PFSK-1 (cell line): ENCODE data around the gene DMRT2.

Experiments
- FOXP2 ChIP-seq: optimal IDR thresholded peaks from 2 replicates; pipeline ENCODE3; 2011; ENCODE audit warnings: borderline replicate concordance, control low read depth, inconsistent platforms; ENCODE audit not compliant: insufficient read depth; ENCODE audit errors: extremely low read length, extremely low read depth
- POLR2AphosphoS5 ChIP-seq: IDR thresholded peaks from 2 replicates; pipeline ENCODE4 v1.6.1; 2012; ENCODE audit warnings: low read depth, mild to moderate bottlenecking, control low read depth, low read length, moderate library complexity
- REST ChIP-seq, 2 experiments: IDR thresholded peaks; 2 replicates each; pipeline versions ENCODE4 v1.6.1 to v1.8.0; 2011 to 2012; ENCODE audit warnings: low read depth in 2 of 2, low read length in 2 of 2, control low read depth in 1 of 2, inconsistent platforms in 1 of 2, mild to moderate bottlenecking in 1 of 2, moderate library complexity in 1 of 2; ENCODE audit not compliant: insufficient read depth in 1 of 2
- SIN3A ChIP-seq: IDR thresholded peaks from 2 replicates; pipeline ENCODE4 v1.6.1; 2012; ENCODE audit warnings: mild to moderate bottlenecking, low read length, moderate library complexity, borderline replicate concordance; ENCODE audit not compliant: insufficient read depth
- TAF1 ChIP-seq: IDR thresholded peaks from 2 replicates; pipeline ENCODE4 v1.6.1; 2012; ENCODE audit warnings: low read length, control low read depth, borderline replicate concordance; ENCODE audit not compliant: insufficient read depth

Gene DMRT2

GRCh38 chr9:1049641-1050040 is 516 bp upstream of the DMRT2 start:
- no peak for TF ChIP-seq POLR2AphosphoS5
- no peak for TF ChIP-seq REST (IDR thresholded peaks at IDR 0.05; ENCODE audit: insufficient read depth in 1 of 2, low read depth in 2 of 2, low read length in 2 of 2)
- TF ChIP-seq SIN3A, result no peak
- no peak for TF ChIP-seq FOXP2
- no peak for TF ChIP-seq TAF1

- TF ChIP-seq SIN3A, result no peak
- no peak for TF ChIP-seq POLR2AphosphoS5
- no peak for TF ChIP-seq FOXP2
- TF ChIP-seq REST (IDR thresholded peaks at IDR 0.05; ENCODE audit: insufficient read depth in 1 of 2, low read depth in 2 of 2, low read length in 2 of 2), result no peak
- TF ChIP-seq TAF1, result no peak
These were observed 1.0 kb downstream of the DMRT2 start for GRCh38 chr9:1051210-1051583.

- TF ChIP-seq REST (IDR thresholded peaks at IDR 0.05; ENCODE audit: insufficient read depth in 1 of 2, low read depth in 2 of 2, low read length in 2 of 2) (no peak), SIN3A (no peak), POLR2AphosphoS5 (no peak), TAF1 (no peak), FOXP2 (no peak)
These were observed 1.6 kb downstream of the DMRT2 start for GRCh38 chr9:1051584-1052275.

GRCh38 chr9:1052365-1053281 is 2.5 kb downstream of the DMRT2 start:
- TF ChIP-seq REST (IDR thresholded peaks at IDR 0.05; ENCODE audit: insufficient read depth in 1 of 2, low read depth in 2 of 2, low read length in 2 of 2) (no peak), TAF1 (no peak), POLR2AphosphoS5 (no peak), FOXP2 (no peak), SIN3A (no peak)

GRCh38 chr9:1053282-1053621 is 3.1 kb downstream of the DMRT2 start:
- TF ChIP-seq POLR2AphosphoS5 (no peak), FOXP2 (no peak), TAF1 (no peak), SIN3A (no peak), REST (IDR thresholded peaks at IDR 0.05; ENCODE audit: insufficient read depth in 1 of 2, low read depth in 2 of 2, low read length in 2 of 2) (no peak)
